ENCODE data around the gene GGCT.

DNA sequence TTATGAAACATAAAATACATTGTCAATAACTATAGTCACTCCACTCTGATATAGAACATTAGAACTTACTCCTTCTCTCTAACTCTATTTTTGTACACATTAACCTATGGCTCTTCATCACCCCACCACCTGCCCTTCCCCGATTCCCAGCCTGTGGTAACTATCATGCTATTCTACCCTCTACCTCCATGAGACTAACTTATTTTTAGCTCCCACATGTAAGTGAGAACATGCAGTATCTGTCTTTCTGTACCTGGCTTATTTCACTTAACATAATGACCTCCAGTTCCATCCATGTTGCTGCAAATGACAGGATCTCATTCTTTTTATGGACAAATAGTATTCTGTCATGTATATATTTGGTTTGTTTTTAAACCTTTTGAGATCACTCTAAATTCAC is 17.3 kb downstream of the GGCT start:
- no peak for TF ChIP-seq POLR2A (IDR thresholded peaks at IDR 0.05)
- TF ChIP-seq CTCF (IDR thresholded peaks at IDR 0.05), result no peak
